22Rv1 (cell line): ENCODE results near the gene AGRN.

ENCODE experiments used
- CTCF ChIP-seq: fragments of 450-650 bp; IDR thresholded peaks from 2 replicates; pipeline ENCODE4 v1.5.1; 2017; ENCODE audit warnings: mild to moderate bottlenecking
- ZFX ChIP-seq: fragments of 450-650 bp; IDR thresholded peaks from 2 replicates; pipeline ENCODE4 v1.6.1; 2017; ENCODE audit warnings: antibody characterized with exemption, borderline replicate concordance

GRCh38 chr1:1093610-1093943, 73.7 kb downstream of the AGRN start:
- TF ChIP-seq CTCF: no peak
- no peak for TF ChIP-seq ZFX
